ENCODE measurements around the gene FAM107B.

FAM107B gene

DNA sequence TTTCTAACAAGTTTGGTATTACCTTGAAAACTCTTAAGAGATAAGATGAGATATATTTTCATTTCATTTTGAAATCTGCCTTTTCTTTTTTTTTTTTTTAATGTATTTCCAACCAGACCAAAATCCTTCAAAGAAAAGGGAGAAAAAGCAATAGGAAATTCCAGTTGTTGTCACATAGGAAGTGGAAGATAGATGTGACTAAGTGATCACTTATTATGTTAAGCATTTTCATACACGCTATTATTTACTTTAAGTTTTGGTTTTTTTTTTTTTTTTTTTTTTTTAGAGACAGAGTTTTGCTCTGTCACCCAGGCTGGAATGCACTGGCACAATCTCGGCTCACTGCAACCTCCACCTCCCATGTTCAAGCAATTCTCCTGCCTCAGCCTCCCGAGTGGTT lies 246.8 kb downstream of the FAM107B start:
- no peak overlapping the region for H3K4me3 ChIP-seq (ENCODE audit: low read length)
- DNase-seq (ENCODE audit: low read depth): no peak
- TF ChIP-seq, protein P1, sequence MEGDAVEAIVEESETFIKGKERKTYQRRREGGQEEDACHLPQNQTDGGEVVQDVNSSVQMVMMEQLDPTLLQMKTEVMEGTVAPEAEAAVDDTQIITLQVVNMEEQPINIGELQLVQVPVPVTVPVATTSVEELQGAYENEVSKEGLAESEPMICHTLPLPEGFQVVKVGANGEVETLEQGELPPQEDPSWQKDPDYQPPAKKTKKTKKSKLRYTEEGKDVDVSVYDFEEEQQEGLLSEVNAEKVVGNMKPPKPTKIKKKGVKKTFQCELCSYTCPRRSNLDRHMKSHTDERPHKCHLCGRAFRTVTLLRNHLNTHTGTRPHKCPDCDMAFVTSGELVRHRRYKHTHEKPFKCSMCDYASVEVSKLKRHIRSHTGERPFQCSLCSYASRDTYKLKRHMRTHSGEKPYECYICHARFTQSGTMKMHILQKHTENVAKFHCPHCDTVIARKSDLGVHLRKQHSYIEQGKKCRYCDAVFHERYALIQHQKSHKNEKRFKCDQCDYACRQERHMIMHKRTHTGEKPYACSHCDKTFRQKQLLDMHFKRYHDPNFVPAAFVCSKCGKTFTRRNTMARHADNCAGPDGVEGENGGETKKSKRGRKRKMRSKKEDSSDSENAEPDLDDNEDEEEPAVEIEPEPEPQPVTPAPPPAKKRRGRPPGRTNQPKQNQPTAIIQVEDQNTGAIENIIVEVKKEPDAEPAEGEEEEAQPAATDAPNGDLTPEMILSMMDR (IDR thresholded peaks at IDR 0.05; ENCODE audit: insufficient read depth, low read depth, low read length, missing control alignments): no peak

DNA sequence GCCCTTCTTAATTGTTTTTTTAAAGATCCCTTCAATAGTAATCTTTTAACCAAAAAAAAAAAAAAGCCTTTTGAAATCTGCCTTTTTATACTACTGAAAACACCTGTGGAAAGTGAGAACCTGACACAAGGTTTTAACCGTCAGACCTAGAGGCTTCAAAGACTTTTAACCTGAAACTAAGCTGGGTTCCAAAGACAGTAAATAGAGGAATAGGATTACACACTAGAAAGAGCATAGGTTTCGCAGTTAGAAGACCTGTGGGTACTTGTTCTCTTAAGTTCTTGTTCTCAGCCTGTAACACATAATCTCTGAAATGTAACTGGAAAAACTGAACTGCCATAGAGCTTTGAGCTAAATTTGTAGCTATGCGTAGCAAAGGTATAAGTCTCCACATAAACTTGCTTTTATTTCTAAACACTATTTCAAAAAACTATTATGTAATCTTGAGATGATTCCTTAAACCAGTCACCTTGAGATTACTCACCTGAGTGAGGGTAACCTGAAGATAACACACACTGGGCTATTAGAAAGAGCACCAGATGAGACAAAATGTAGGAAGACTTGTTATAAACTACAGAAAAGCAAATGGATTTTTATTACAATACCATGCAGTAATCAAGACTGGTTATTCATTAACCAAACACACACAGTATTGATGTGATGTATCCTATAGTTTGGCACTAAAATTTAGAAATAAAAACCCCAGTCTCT lies 247.4 kb downstream of the FAM107B start:
- H3K4me3 ChIP-seq (ENCODE audit: low read length): no peak overlapping the region
- peak; percentile 52 for DNase-seq (ENCODE audit: low read depth)
- TF ChIP-seq, protein P1 (IDR thresholded peaks at IDR 0.05; ENCODE audit: insufficient read depth, low read depth, low read length, missing control alignments): no peak

DNA sequence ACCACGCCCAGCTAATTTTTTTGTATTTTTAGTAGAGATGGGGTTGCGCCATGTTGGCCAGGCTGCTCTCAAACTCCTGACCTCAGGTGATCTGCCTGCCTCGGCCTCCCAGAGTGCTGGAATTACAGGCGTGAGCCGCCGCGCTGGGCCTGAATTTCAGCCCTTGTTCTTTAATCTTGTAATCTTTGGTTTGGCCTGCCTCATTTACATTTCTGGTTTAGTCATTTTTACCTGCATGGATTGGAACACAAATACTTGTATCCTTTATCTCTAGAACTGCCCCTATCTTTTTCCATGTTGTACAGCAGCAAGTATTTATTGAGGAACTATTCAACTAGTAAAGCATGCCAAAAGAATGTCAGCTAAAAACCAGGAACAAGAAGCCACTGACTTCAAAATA lies 248.4 kb downstream of the FAM107B start:
- no peak overlapping the region for H3K4me3 ChIP-seq (ENCODE audit: low read length)
- no peak for DNase-seq (ENCODE audit: low read depth)
- TF ChIP-seq, protein P1 (IDR thresholded peaks at IDR 0.05; ENCODE audit: insufficient read depth, low read depth, low read length, missing control alignments): no peak

DNA sequence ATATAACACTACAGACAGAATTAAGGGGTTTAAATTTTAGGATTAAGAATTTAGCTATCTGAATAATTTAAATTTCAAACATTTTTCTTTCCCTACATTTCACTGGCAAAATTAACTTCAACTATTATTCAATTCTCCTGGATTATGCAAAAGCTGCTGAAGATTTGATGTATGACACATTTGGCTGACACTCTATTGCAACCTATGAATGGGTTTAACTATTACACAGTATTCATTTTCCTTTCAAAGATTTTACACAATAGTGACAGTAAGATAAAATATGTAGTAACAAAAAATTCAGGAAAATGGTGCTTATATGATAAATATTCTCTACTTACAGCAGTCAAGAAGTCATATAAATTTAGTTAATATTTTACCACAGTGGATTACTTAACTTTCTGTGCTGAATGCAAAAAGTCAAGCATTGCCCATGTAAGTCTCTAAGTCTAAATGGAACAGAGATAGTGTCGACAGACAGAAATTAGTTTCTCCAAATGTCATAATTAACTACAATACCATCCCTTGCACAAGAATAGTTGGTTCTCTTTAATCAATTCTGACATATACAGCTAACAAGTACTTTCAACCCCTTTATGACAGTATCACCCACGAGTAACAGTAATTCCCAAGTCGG lies 249.9 kb downstream of the FAM107B start:
- H3K4me3 ChIP-seq (ENCODE audit: low read length): no peak overlapping the region
- peak; percentile 18 for DNase-seq (ENCODE audit: low read depth)
- TF ChIP-seq, protein P1 (IDR thresholded peaks at IDR 0.05; ENCODE audit: insufficient read depth, low read depth, low read length, missing control alignments): no peak

DNA sequence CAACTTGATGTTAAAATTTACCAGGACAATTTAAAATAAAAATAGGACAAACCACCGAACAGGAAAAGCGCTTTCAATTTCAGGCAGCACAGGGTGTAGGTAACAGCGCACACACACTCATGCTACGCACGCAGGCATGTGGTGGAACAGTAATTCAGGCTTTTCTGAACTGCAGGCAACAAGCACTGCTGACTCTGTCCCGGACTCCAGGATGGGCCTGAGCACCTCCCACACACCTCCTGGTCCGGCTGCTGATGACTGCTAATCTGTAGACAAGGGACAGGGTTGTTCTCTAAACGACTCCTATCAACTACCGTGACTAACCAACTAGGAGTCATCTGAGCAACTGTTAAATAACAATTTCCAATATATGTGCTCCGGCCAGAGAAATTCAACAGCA lies 251.4 kb downstream of the FAM107B start:
- H3K4me3 ChIP-seq (ENCODE audit: low read length): no peak overlapping the region
- no peak for DNase-seq (ENCODE audit: low read depth)
- TF ChIP-seq, protein P1 (IDR thresholded peaks at IDR 0.05; ENCODE audit: insufficient read depth, low read depth, low read length, missing control alignments): no peak

DNA sequence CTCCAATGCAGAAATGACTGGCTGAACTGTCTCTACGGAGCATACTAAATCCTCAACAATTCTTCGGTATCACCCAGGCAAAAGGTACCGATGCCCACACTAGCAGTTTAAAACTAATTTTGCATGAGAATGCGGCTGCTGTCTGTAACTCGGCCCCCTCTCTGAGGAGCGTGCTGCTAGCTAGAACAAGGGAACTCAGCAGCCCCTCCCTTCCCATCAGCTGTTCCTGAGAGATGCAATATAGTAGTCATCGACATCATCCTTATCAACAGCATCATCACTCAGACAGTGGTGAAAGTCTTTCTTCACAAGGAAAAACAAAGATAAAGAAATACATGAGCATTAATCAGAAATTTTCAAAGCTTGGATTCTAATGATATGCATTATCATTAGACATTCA lies 254.9 kb downstream of the FAM107B start:
- TF ChIP-seq, protein P1 (IDR thresholded peaks at IDR 0.05; ENCODE audit: insufficient read depth, low read depth, low read length, missing control alignments): no peak
- DNase-seq (ENCODE audit: low read depth): no peak
- H3K4me3 ChIP-seq (ENCODE audit: low read length): no peak overlapping the region

DNA sequence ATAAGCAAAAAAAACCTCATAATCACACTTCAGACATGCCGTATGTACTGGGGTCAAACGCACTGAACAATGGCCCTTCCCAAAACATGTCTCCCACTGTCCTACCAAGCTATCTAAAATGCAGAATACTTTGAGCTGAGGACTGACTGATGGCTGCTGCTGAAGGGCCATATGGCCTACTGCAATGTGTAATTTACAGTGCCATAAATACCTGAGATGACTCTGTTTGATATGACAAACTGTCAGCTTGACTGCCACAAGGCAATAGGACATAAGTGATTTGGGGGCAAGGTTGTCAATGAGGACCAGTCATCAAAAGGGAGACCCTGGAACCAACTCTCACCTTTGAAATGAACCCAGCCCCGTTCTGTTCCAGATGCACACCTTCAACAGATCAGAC lies 256.5 kb downstream of the FAM107B start:
- no peak overlapping the region for H3K4me3 ChIP-seq (ENCODE audit: low read length)
- TF ChIP-seq, protein P1 (IDR thresholded peaks at IDR 0.05; ENCODE audit: insufficient read depth, low read depth, low read length, missing control alignments): no peak
- no peak for DNase-seq (ENCODE audit: low read depth)

All from epithelial cell of esophagus (primary cell).